22Rv1 (cell line): ENCODE measurements around the gene PLAAT4.

Experiments
- CTCF ChIP-seq: fragments of 450-650 bp; IDR thresholded peaks from 2 replicates; pipeline ENCODE4 v1.5.1; 2017; ENCODE audit warnings: mild to moderate bottlenecking
- ZFX ChIP-seq: fragments of 450-650 bp; IDR thresholded peaks from 2 replicates; pipeline ENCODE4 v1.6.1; 2017; ENCODE audit warnings: antibody characterized with exemption, borderline replicate concordance

GRCh38 chr11:63532799-63533475 lies 3.7 kb upstream of the PLAAT4 start:
- TF ChIP-seq CTCF = no peak
- TF ChIP-seq ZFX = no peak
